ENCODE data around the gene VRK3. TPM values are rescaled to one million over a fixed set of nuclear protein-coding genes. Genes with fewer than 3 reads are reported as not detected.

The VRK3 gene
- total and polyA plus RNA-seq, 9 donors = 26.1 to 52.5 (median 34.0) TPM

- Histone ChIP-seq H3K27me3 (no peaks in the 10 kb centered on the region), H3K36me3 (no peaks in the 10 kb centered on the region), H3K4me3 (no peak overlapping the region), H3K27ac (peak overlapping the region; percentile 41 to 86), H3K4me1 (ENCODE audit: insufficient read depth) (peaks cover 40% of the 10 kb centered on the region), H3K9me3 (no peaks in the 10 kb centered on the region)
- DNase-seq = no peak
- intact Hi-C loops (cut with DNase I) = no loop called here
- TF ChIP-seq POLR2A (IDR thresholded peaks at IDR 0.05) (no peak), EP300 (IDR thresholded peaks at IDR 0.05) (no peak)
- TF ChIP-seq, protein P1, sequence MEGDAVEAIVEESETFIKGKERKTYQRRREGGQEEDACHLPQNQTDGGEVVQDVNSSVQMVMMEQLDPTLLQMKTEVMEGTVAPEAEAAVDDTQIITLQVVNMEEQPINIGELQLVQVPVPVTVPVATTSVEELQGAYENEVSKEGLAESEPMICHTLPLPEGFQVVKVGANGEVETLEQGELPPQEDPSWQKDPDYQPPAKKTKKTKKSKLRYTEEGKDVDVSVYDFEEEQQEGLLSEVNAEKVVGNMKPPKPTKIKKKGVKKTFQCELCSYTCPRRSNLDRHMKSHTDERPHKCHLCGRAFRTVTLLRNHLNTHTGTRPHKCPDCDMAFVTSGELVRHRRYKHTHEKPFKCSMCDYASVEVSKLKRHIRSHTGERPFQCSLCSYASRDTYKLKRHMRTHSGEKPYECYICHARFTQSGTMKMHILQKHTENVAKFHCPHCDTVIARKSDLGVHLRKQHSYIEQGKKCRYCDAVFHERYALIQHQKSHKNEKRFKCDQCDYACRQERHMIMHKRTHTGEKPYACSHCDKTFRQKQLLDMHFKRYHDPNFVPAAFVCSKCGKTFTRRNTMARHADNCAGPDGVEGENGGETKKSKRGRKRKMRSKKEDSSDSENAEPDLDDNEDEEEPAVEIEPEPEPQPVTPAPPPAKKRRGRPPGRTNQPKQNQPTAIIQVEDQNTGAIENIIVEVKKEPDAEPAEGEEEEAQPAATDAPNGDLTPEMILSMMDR (IDR thresholded peaks at IDR 0.05) = no peak
- 17 to 30% (median 23%) methylated on average over 7 of the region's 7 CpGs for WGBS, 3 donors
Measured at GRCh38 chr19:49953416-49953815, 71.8 kb downstream of the VRK3 start.

DNA sequence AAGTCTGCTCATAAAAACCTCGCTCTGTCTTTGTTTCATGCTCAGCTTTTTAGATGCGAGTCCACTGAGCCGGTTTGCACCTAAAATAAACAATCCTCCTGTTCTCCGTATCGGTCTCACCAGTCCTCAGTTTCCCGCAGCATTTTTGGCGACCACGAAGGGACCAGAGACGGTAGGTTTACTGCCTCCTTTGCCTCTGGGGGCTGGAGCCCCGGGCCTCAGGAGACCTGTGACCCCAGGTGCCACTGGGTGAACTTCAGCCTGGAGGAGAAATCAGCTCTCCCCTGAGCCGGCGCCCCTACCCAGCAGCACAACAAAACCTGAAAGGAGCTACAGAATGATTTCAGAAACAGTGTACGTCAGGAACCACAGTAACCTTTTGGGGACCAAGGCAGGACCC is 72.3 kb downstream of the VRK3 start:
- H3K4me3 ChIP-seq = no peak overlapping the region
- TF ChIP-seq POLR2A (IDR thresholded peaks at IDR 0.05) (no peak), EP300 (IDR thresholded peaks at IDR 0.05) (no peak)
- TF ChIP-seq, protein P1 (IDR thresholded peaks at IDR 0.05) = no peak
- DNase-seq = peak in 1 of 5 donors; percentile 47
- intact Hi-C loops (cut with DNase I) = no loop called here
- H3K9me3 ChIP-seq = no peaks in the 10 kb centered on the region
- no peaks in the 10 kb centered on the region for H3K27me3 ChIP-seq
- peak overlapping the region; percentile 41 to 86 for H3K27ac ChIP-seq
- peaks cover 37% of the 10 kb centered on the region for H3K4me1 ChIP-seq (ENCODE audit: insufficient read depth)
- H3K36me3 ChIP-seq = no peaks in the 10 kb centered on the region
- WGBS, 3 donors = 5 to 15% (median 10%) methylated on average over 13 of the region's 13 CpGs

DNA sequence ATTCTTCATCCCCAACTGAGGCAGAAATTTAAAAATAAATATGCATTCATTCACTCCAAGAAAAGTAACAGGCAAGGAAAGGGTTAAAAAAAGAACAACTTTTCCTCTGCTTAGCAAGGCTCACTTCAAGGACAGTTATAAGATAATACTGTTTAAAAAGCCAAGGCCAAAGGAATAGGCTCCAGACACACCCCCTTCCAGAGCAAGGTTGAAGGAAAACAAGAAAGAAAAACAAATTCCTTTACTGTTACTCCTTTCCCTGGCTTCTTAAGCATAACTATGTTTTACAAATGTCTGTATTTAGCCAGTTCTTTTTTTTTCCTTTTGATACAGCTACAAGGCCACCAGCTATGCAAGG is 72.7 kb downstream of the VRK3 start:
- peak overlapping the region; percentile 9 to 86 for H3K27ac ChIP-seq
- H3K27me3 ChIP-seq = no peaks in the 10 kb centered on the region
- peak in 2 of 5 donors; percentile 16 to 49 for DNase-seq
- no peaks in the 10 kb centered on the region for H3K36me3 ChIP-seq
- intact Hi-C loops (cut with DNase I) = no loop called here
- H3K4me3 ChIP-seq = no peak overlapping the region
- no peaks in the 10 kb centered on the region for H3K9me3 ChIP-seq
- H3K4me1 ChIP-seq (ENCODE audit: insufficient read depth) = peaks cover 37% of the 10 kb centered on the region
- TF ChIP-seq POLR2A (IDR thresholded peaks at IDR 0.05) (no peak), EP300 (IDR thresholded peaks at IDR 0.05) (no peak)
- TF ChIP-seq, protein P1 (IDR thresholded peaks at IDR 0.05) = no peak

DNA sequence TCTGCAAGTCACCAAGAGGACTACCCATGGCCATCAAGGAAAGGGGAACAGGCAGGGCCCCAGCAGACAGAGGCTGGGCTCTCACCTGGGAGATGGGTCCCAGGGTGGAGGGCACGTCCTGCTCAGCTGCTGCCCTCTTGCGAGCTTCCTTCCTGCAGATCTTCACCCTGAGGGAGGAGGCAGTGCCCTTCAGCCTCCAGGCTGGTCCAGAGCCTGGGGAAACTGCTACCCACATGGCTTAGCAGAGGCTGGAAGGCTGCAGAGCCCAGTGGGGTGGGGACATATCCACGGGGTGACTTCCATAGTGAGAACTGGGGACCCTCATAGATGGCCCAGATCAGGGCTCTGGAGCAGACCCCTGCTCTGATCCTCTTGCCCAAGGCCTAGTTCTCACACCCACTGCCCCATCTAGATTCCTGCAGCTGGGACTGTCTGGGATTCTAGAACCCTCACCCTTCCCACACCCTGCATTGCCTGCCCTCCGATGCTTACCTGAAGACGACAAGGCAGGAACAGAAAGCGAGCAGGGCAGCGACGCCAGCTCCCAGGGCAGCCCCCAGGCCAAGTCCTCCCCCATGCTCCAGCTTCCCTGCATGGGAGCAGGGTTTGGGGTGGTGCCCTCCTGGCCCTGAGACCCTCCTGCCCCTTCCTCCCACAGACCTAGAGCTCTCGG is 73.2 kb downstream of the VRK3 start:
- 14 to 32% (median 24%) methylated on average over 9 of the region's 9 CpGs for WGBS, 3 donors
- no peaks in the 10 kb centered on the region for H3K36me3 ChIP-seq
- intact Hi-C loops (cut with DNase I) = no loop called here
- TF ChIP-seq POLR2A (IDR thresholded peaks at IDR 0.05) (no peak), EP300 (IDR thresholded peaks at IDR 0.05) (no peak)
- TF ChIP-seq, protein P1 (IDR thresholded peaks at IDR 0.05) = no peak
- H3K27ac ChIP-seq = peak overlapping the region; percentile 9 to 86
- no peaks in the 10 kb centered on the region for H3K27me3 ChIP-seq
- H3K4me3 ChIP-seq = no peak overlapping the region
- H3K9me3 ChIP-seq = no peaks in the 10 kb centered on the region
- DNase-seq = peak in 1 of 5 donors; percentile 46
- peaks cover 37% of the 10 kb centered on the region for H3K4me1 ChIP-seq (ENCODE audit: insufficient read depth)

Data from ovary (tissue), 9 donors.